Upper lobe of right lung (tissue), 1 donor: Measurements from ENCODE around the gene ITGA2. TPM values are rescaled to one million over a fixed set of nuclear protein-coding genes. Genes with fewer than 3 reads are reported as not detected.
A peak's percentile ranks its signal among the peaks of the same experiment; 100 is the strongest.

Experiments
- ATAC-seq: fragments of 200-7000 bp; cut with Tn5 transposase; one replicate; pipeline ENCODE4 v1.9.1; 2020; ENCODE audit warnings: mild to moderate bottlenecking, moderate library complexity
- DNase-seq: peaks from one replicate; pipeline ENCODE4 v3.0.0-alpha.2; 2020
- H3K27ac ChIP-seq: fragments of 200-600 bp; one replicate; pipeline ENCODE4 v1.8.0; 2022
- H3K27me3 ChIP-seq: fragments of 200-600 bp; one replicate; pipeline ENCODE4 v1.8.0; 2022; ENCODE audit warnings: mild to moderate bottlenecking
- H3K36me3 ChIP-seq: fragments of 200-600 bp; one replicate; pipeline ENCODE4 v1.8.0; 2022
- H3K4me1 ChIP-seq: fragments of 200-600 bp; one replicate; pipeline ENCODE4 v1.8.0; 2022
- H3K4me3 ChIP-seq: fragments of 200-600 bp; one replicate; pipeline ENCODE4 v1.8.0; 2022; ENCODE audit warnings: mild to moderate bottlenecking
- H3K9me3 ChIP-seq: fragments of 200-600 bp; one replicate; pipeline ENCODE4 v1.8.0; 2022
- CTCF ChIP-seq: fragments of 200-600 bp; IDR thresholded peaks from one replicate; pipeline ENCODE4 v1.8.0; 2022; ENCODE audit warnings: antibody characterized with exemption
- intact Hi-C: fragments of 100-400 bp; cut with DNase I; formaldehyde crosslinking; loops from one replicate; pipeline ENCODE4 v1.11.0; 2022
- total RNA-seq: library from RNA; stranded (reverse); fragmentation: NEBNext Ultra II Directional; extraction: Animal tissue kit (Norgen Biotek cat#: 25700); gene quantifications from one replicate; pipeline ENCODE4 v1.2.1, GENCODE V29; 2021
- donor health status: DM: no; HTN: yes; CAD: no; lungs with severe emphysema.

ITGA2 gene
- total RNA-seq, 1 donor from 2014 or later = 17.7 TPM

GRCh38 chr5:52981507-52981906, 7.6 kb upstream of the ITGA2 start:
- intact Hi-C loops = no loop called here
- no peaks in the 10 kb centered on the region for H3K27me3 ChIP-seq
- H3K4me1 ChIP-seq = peaks cover 4% of the 10 kb centered on the region
- ATAC-seq (no peak), DNase-seq (no peak)
- H3K27ac ChIP-seq = no peak overlapping the region
- H3K4me3 ChIP-seq = no peak overlapping the region
- H3K36me3 ChIP-seq = no peaks in the 10 kb centered on the region
- no peak for TF ChIP-seq CTCF
- no peaks in the 10 kb centered on the region for H3K9me3 ChIP-seq

- Histone ChIP-seq H3K9me3 (no peaks in the 10 kb centered on the region), H3K36me3 (no peaks in the 10 kb centered on the region), H3K4me3 (no peak overlapping the region), H3K27me3 (no peaks in the 10 kb centered on the region), H3K4me1 (peaks cover 15% of the 10 kb centered on the region), H3K27ac (no peak overlapping the region)
- ATAC-seq (no peak), DNase-seq (no peak)
- intact Hi-C loops = no loop called here
- no peak for TF ChIP-seq CTCF
Measured at GRCh38 chr5:52983731-52984636, 5.2 kb upstream of the ITGA2 start.

- Histone ChIP-seq H3K4me3 (no peak overlapping the region), H3K9me3 (no peaks in the 10 kb centered on the region), H3K27ac (no peak overlapping the region), H3K27me3 (no peaks in the 10 kb centered on the region), H3K36me3 (no peaks in the 10 kb centered on the region), H3K4me1 (peaks cover 15% of the 10 kb centered on the region)
- intact Hi-C loops = no loop called here
- no peak for ATAC-seq
- TF ChIP-seq CTCF = no peak
- no peak for DNase-seq
Measured at GRCh38 chr5:52985306-52985705, 3.8 kb upstream of the ITGA2 start.

GRCh38 chr5:52987711-52988331, 1.3 kb upstream of the ITGA2 start:
- Histone ChIP-seq H3K27ac (peak overlapping the region; percentile 51), H3K9me3 (no peaks in the 10 kb centered on the region), H3K4me3 (no peak overlapping the region), H3K27me3 (no peaks in the 10 kb centered on the region), H3K4me1 (peaks cover 19% of the 10 kb centered on the region), H3K36me3 (no peaks in the 10 kb centered on the region)
- intact Hi-C loops = no loop called here
- no peak for TF ChIP-seq CTCF
- DNase-seq (no peak), ATAC-seq (peak; percentile 19)

- DNase-seq (no peak), ATAC-seq (no peak)
- H3K4me1 ChIP-seq = peaks cover 19% of the 10 kb centered on the region
- intact Hi-C loops = no loop called here
- TF ChIP-seq CTCF = no peak
- no peaks in the 10 kb centered on the region for H3K27me3 ChIP-seq
- H3K36me3 ChIP-seq = no peaks in the 10 kb centered on the region
- H3K4me3 ChIP-seq = peak overlapping the region; percentile 69
- no peaks in the 10 kb centered on the region for H3K9me3 ChIP-seq
- peak overlapping the region; percentile 51 for H3K27ac ChIP-seq
Measured at GRCh38 chr5:52988335-52989024, 672 bp upstream of the ITGA2 start.
